ENCODE data around the gene PTGDS. TPM values are rescaled to one million over a fixed set of nuclear protein-coding genes. Genes with fewer than 3 reads are reported as not detected.
A peak's percentile ranks its signal among the peaks of the same experiment; 100 is the strongest.

Gene PTGDS
- total RNA-seq, 1 donor from 2014 or later: not detected

DNA sequence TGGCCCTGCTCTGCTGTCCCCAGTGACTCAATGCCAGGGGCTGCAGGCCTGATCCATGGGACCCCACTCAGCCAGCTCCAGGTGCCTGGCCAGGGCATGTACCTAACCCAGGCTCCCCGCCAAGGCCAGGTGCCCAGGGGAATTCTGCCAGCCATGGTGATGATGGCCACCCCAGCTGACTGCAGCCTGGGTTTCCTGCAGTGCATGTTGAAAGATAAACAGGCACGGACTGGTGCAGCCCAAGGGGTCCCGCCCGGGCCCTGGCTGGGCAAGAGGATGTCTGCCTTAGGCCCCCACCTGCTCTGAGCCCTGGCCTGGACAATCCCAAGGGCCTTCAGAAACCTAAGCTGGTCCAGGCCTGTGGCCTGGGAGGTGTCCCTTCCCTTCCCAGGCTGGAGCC is 49.5 kb downstream of the PTGDS start:
- Mint-ChIP-seq H3K27me3 (ENCODE audit: low read depth) (peaks cover 2% of the 10 kb centered on the region), H3K27ac (no peak overlapping the region), H3K36me3 (ENCODE audit: low read depth) (no peaks in the 10 kb centered on the region), H3K4me1 (ENCODE audit: low read depth) (peaks cover 20% of the 10 kb centered on the region), H3K4me3 (ENCODE audit: low read depth) (peak overlapping the region; percentile 79), H3K9me3 (no peaks in the 10 kb centered on the region)
- intact Hi-C loops (cut with micrococcal nuclease): loop anchor here (5.0 kb wide), 1 partner anchor 35 kb away; the partner anchor contains the start of gene PAXX
- no peak for DNase-seq (ENCODE audit: low spot score)

DNA sequence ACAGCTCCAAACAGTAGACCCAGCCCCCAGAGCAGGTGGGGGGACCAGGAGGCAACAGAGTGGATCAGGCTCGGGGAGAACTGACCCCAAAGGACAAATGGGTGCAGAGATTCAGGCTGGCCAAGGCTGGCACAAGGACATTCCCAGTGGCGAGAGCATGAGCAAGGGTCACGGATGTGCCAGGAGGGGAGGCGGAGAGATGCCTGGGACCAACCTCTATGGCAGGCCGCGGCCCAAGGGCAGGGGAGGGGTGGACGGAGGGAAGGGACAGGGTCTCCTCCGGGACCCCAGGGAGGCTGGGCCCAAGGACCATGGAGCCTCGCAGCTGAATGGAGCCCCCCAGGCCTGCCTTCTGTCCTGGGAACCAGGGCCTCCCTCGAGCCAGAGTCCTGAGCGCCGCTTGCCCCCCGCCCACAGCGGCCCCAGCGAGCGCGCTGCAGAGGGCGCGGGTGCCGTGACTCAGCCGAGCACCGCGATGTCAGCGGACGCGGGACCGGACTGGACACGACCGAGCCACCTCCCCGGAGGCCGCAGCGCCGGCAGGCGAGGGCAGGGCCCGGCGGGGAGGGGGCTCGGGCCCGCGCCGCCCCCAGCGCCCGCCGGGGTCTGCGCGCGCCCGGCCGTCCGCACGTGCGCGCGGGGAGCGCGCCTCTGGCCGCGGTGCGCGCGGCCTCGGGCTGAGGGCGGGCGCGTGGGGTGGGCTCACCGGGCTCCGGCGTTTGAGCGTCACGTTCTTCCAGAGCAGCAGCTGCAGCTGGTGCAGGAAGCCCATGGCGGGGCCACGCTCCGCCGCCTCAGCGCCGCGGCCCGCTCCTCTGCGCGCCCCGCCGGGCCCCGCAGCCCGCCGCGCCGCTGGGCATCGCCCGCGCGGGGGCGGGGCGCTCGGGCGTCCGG is 50.3 kb downstream of the PTGDS start, which contains the start of gene ABCA2:
ABCA2 (minus strand) TSS at position 869 of the 894 bp plus-strand sequence; CDS start at position 772, 97 bp downstream.
- Mint-ChIP-seq H3K4me3 (ENCODE audit: low read depth) (peak within 1 kb of the TSS; percentile 79), H3K9me3 (no peaks in the 10 kb centered on the region), H3K36me3 (ENCODE audit: low read depth) (no peaks in the 10 kb centered on the region), H3K27me3 (ENCODE audit: low read depth) (peaks cover 2% of the 10 kb centered on the region), H3K27ac (peak within 1 kb of the TSS; percentile 52), H3K4me1 (ENCODE audit: low read depth) (peaks cover 26% of the 10 kb centered on the region)
- DNase-seq (ENCODE audit: low spot score): no peak
- intact Hi-C loops (cut with micrococcal nuclease): loop anchor here (5.0 kb wide), 1 partner anchor 35 kb away; the partner anchor contains the start of gene PAXX

- Mint-ChIP-seq H3K9me3 (no peaks in the 10 kb centered on the region), H3K4me1 (ENCODE audit: low read depth) (peaks cover 28% of the 10 kb centered on the region)
Measured at GRCh38 chr9:137028263-137029057, 51.2 kb downstream of the PTGDS start.

DNA sequence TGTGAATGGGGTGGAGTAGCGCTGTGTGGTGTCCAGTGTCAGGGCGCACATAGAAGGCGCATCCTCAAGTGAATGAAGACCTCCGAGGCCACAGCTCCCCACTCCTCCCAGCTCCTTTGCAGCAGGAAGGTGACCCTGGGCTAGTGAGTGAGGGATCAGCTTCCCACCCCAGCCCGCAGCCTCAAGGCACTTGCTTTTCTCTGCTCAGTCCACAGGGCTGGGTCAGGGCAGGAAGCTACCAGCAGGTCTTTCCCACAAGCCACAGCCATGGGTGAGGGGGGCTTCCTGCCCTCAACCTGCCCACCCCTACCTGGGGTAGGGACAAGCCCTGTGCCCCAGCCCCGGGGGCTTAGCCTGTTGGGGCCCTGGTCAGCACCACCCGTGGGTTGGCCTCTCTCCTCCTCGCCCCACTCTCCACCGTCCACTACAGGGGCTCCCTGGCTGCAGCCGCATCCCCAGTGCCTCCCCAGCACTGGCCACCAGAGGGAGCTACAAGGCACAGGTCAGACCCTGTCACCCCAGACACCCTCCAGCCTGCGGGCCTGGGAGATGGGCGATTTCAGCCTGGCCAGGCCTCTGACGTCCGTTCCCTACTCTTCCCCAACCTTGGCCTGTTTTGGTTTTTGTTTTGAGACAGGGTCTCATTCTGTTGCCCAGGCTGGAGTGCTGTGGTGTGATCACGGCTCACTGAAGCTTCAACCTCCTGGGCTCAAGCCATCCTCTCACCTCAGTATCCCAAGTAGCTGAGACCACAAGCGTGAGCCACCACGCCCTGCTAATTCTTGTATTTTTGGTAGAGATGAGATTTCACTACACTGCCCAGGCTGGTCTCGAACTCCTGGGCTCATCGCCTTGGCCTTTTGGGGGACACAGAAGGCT is 52.0 kb downstream of the PTGDS start:
- H3K4me1 Mint-ChIP-seq (ENCODE audit: low read depth): peaks cover 28% of the 10 kb centered on the region
- no peaks in the 10 kb centered on the region for H3K9me3 Mint-ChIP-seq
- peak overlapping the region; percentile 73 for H3K4me3 Mint-ChIP-seq (ENCODE audit: low read depth)
- intact Hi-C loops (cut with micrococcal nuclease): loop anchor here (5.0 kb wide), 1 partner anchor 37 kb away; the partner anchor contains the start of gene PAXX
- no peaks in the 10 kb centered on the region for H3K36me3 Mint-ChIP-seq (ENCODE audit: low read depth)
- peaks cover 2% of the 10 kb centered on the region for H3K27me3 Mint-ChIP-seq (ENCODE audit: low read depth)
- H3K27ac Mint-ChIP-seq: peak overlapping the region; percentile 47
- DNase-seq (ENCODE audit: low spot score): peak; percentile 61

More at GRCh38 chr9:137028263-137029057, 51.2 kb downstream of the PTGDS start:
- Mint-ChIP-seq H3K4me3 (ENCODE audit: low read depth) (peak overlapping the region; percentile 73), H3K36me3 (ENCODE audit: low read depth) (no peaks in the 10 kb centered on the region), H3K27ac (no peak overlapping the region), H3K27me3 (ENCODE audit: low read depth) (peaks cover 2% of the 10 kb centered on the region)
- peak; percentile 65 for DNase-seq (ENCODE audit: low spot score)
- intact Hi-C loops (cut with micrococcal nuclease): loop anchor here (5.0 kb wide), 1 partner anchor 36 kb away; the partner anchor contains the start of gene PAXX

GRCh38 chr9:137030006-137030405 is 52.7 kb downstream of the PTGDS start:
- Mint-ChIP-seq H3K4me1 (ENCODE audit: low read depth) (peaks cover 35% of the 10 kb centered on the region), H3K9me3 (no peaks in the 10 kb centered on the region), H3K36me3 (ENCODE audit: low read depth) (no peaks in the 10 kb centered on the region), H3K27me3 (ENCODE audit: low read depth) (peaks cover 2% of the 10 kb centered on the region), H3K4me3 (ENCODE audit: low read depth) (no peak overlapping the region), H3K27ac (no peak overlapping the region)
- DNase-seq (ENCODE audit: low spot score): no peak
- intact Hi-C loops (cut with micrococcal nuclease): loop anchor here (10.0 kb wide), 2 partner anchors 75 to 495 kb away; partner anchors contain the start of gene LCN12

DNA sequence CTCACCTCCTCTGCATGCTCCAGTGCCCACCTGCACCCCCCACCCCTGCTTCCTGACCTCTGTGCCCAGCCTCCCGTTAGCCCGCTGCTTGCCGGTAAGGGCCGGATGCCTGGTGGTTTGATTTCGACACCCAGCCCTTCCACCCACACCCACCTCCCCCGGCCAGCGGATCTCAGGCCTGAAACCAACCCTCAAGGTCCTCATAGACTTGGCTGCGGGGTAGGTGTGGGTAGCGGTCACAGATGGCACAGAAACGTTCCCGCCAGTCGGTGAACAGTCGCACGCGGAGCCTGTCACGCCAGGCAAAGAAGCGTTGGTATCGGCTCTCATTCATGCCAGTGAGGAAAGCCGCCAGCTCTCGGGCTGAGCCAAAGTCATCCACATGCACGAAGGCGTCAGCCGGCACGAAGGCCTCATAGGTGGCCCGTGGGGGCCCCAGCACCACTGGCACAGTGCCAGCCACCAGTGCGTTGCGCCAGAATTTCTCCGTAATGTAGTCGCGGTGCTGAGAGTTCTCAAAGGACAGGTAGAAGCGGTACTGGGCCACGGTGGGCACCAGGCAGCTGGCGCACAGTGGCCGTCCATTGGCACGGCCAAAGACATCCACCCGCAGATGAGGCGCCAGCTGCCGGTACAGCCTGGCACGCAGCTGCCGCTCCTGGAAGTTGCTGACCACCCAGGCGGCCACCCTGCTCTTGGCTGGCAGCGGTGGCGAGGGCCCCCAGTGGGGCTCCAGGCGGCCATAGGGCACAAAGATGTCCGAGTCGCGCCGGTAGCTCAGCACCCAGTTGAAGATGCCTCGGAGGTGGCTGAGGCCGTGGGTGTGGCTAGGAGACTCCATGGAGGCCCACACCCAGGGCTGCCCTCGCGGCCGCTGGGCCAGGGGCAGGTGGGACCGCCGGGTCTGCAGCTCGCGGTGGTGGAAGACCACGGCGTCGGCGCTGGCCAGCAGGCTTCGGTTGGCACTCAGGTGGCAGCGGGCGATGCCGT is 53.5 kb downstream of the PTGDS start:
- Mint-ChIP-seq H3K4me1 (ENCODE audit: low read depth) (peaks cover 39% of the 10 kb centered on the region), H3K27ac (no peak overlapping the region), H3K4me3 (ENCODE audit: low read depth) (peak overlapping the region; percentile 17)

More for the DNA sequence above, 53.5 kb downstream of the PTGDS start:
- Mint-ChIP-seq H3K9me3 (no peaks in the 10 kb centered on the region), H3K27me3 (ENCODE audit: low read depth) (peaks cover 2% of the 10 kb centered on the region), H3K36me3 (ENCODE audit: low read depth) (no peaks in the 10 kb centered on the region)
- intact Hi-C loops (cut with micrococcal nuclease): loop anchor here (10.0 kb wide), 2 partner anchors 76 to 496 kb away; partner anchors contain the start of gene LCN12
- no peak for DNase-seq (ENCODE audit: low spot score)

Other genes with a start within 250 kb of the PTGDS start
- 1.2 and 1.7 TPM in 2 replicates for gene LCN10, start 234.6 kb upstream of the PTGDS start, total RNA-seq
- not detected in 2 replicates for gene LCN6, start 229.0 kb upstream of the PTGDS start, total RNA-seq
- gene LCN8, start 219.3 kb upstream of the PTGDS start, total RNA-seq: not detected in 2 replicates
- not detected in 2 replicates for gene LCN15, start 213.0 kb upstream of the PTGDS start, total RNA-seq
- gene TMEM141, start 186.2 kb upstream of the PTGDS start, total RNA-seq: 34.4 and 34.7 TPM in 2 replicates
- 0.11 TPM in 1 of 2 replicates, not detected in the other for gene CCDC183, start 181.2 kb upstream of the PTGDS start, total RNA-seq
- 108 and 111 TPM in 2 replicates for gene RABL6, start 169.6 kb upstream of the PTGDS start, total RNA-seq
- 5.0 and 5.1 TPM in 2 replicates for gene AJM1, start 135.0 kb upstream of the PTGDS start, total RNA-seq
- gene PHPT1, start 128.1 kb upstream of the PTGDS start, total RNA-seq: 127 and 133 TPM in 2 replicates
- 19.0 and 21.0 TPM in 2 replicates for gene MAMDC4, start 125.2 kb upstream of the PTGDS start, total RNA-seq
- 381 and 410 TPM in 2 replicates for gene EDF1, start 111.2 kb upstream of the PTGDS start, total RNA-seq
- 59.5 and 60.4 TPM in 2 replicates for gene TRAF2, start 91.0 kb upstream of the PTGDS start, total RNA-seq
- 94.4 and 95.9 TPM in 2 replicates for gene FBXW5, start 32.8 kb upstream of the PTGDS start, total RNA-seq
- gene C8G, start 32.3 kb upstream of the PTGDS start, total RNA-seq: 0.76 and 0.89 TPM in 2 replicates
- gene LCN12, start 25.2 kb upstream of the PTGDS start, total RNA-seq: 2.0 and 2.1 TPM in 2 replicates
- not detected in 2 replicates for gene LCNL1, start 5.5 kb downstream of the PTGDS start, total RNA-seq
- 60.5 and 72.6 TPM in 2 replicates for gene PAXX, start 14.9 kb downstream of the PTGDS start, total RNA-seq
- gene CLIC3, start 19.1 kb downstream of the PTGDS start, total RNA-seq: not detected in 2 replicates
- gene ABCA2, start 50.7 kb downstream of the PTGDS start, total RNA-seq: 27.4 and 31.4 TPM in 2 replicates
- 0.21 TPM in 1 of 2 replicates, not detected in the other for gene FUT7, start 54.6 kb downstream of the PTGDS start, total RNA-seq
- gene NPDC1, start 68.7 kb downstream of the PTGDS start, total RNA-seq: 32.7 and 36.0 TPM in 2 replicates
- gene ENTPD2, start 76.6 kb downstream of the PTGDS start, total RNA-seq: not detected in 2 replicates
- gene SAPCD2, start 93.1 kb downstream of the PTGDS start, total RNA-seq: 26.5 and 27.1 TPM in 2 replicates
- gene UAP1L1, start 100.0 kb downstream of the PTGDS start, total RNA-seq: 20.0 and 22.3 TPM in 2 replicates
- 47.5 and 52.2 TPM in 2 replicates for gene MAN1B1, start 109.5 kb downstream of the PTGDS start, total RNA-seq
- gene DPP7, start 137.2 kb downstream of the PTGDS start, total RNA-seq: 318 and 321 TPM in 2 replicates
- gene GRIN1, start 161.7 kb downstream of the PTGDS start, total RNA-seq: 0.07 TPM in 1 of 2 replicates, not detected in the other
- gene LRRC26, start 192.5 kb downstream of the PTGDS start, total RNA-seq: 0.21 and 0.34 TPM in 2 replicates
- not detected in 2 replicates for gene TMEM210, start 194.6 kb downstream of the PTGDS start, total RNA-seq
- 52.3 and 58.5 TPM in 2 replicates for gene ANAPC2, start 211.1 kb downstream of the PTGDS start, total RNA-seq
- gene SSNA1, start 211.2 kb downstream of the PTGDS start, total RNA-seq: 91.6 and 91.8 TPM in 2 replicates
- 16.4 and 18.2 TPM in 2 replicates for gene TPRN, start 223.2 kb downstream of the PTGDS start, total RNA-seq
- 34.9 and 35.0 TPM in 2 replicates for gene TMEM203, start 228.1 kb downstream of the PTGDS start, total RNA-seq
- 38.2 and 40.2 TPM in 2 replicates for gene NDOR1, start 228.2 kb downstream of the PTGDS start, total RNA-seq
- 9.5 and 10.1 TPM in 2 replicates for gene RNF208, start 244.7 kb downstream of the PTGDS start, total RNA-seq
- 0.41 and 0.50 TPM in 2 replicates for gene CYSRT1, start 247.7 kb downstream of the PTGDS start, total RNA-seq
- not detected in 2 replicates for gene RNF224, start 250.0 kb downstream of the PTGDS start, total RNA-seq

Measured in activated T-helper 2 cell treated with anti-CD3 and anti-CD28 coated beads, Interferon-gamma antibody, Interleukin-2, Interleukin-4, amounts not matched to agents 10 μg/mL and 5 μg/mL and 100 μg/mL, durations not matched to agents 14 hours and 24 hours and 36 hours (primary cell).